Measurements from ENCODE around the gene CEACAM19. TPM values are rescaled to one million over a fixed set of nuclear protein-coding genes. Genes with fewer than 3 reads are reported as not detected.

The CEACAM19 gene
- total and polyA plus RNA-seq, 2 of the 4 experiments (the other 2 are of a cell fraction), result 0.72 to 9.3 TPM

- TF ChIP-seq RCOR1 (IDR thresholded peaks at IDR 0.05; ENCODE audit: insufficient replicate concordance, low read length), result no peak
- TF ChIP-seq MAFK (IDR thresholded peaks at IDR 0.05; ENCODE audit: low read depth, low read length), result peak; percentile 54
Measured at GRCh38 chr19:44653977-44654774, 17.1 kb upstream of the CEACAM19 start (continued).

- Histone ChIP-seq H3K4ac (ENCODE audit: low read depth, low read length) (peak overlapping the region; percentile 65), H3K9me1 (ENCODE audit: insufficient read depth, low read length) (peaks cover 12% of the 10 kb centered on the region), H2BK15ac (ENCODE audit: low read depth, low read length) (no peak overlapping the region; the same call in 2 of the 3 replicates), H3K27me3 (ENCODE audit: control insufficient read depth, insufficient read depth, low read length) (no peaks in the 10 kb centered on the region), H3K18ac (ENCODE audit: low read depth, low read length) (no peak overlapping the region), H3K27ac (ENCODE audit: insufficient read depth, low read length) (peak overlapping the region; percentile 0; the same call in 1 of the 2 replicates), H3K4me1 (ENCODE audit: control insufficient read depth, insufficient read depth, low read length) (peaks cover 3% of the 10 kb centered on the region; the same call in 1 of the 2 replicates), H2AK5ac (ENCODE audit: low read depth, low read length) (peak overlapping the region; percentile 46), H2AFZ (replicated peaks; ENCODE audit: low read length, poor library complexity) (peak overlapping the region; percentile 53), H2BK120ac (ENCODE audit: low read depth, low read length) (peak overlapping the region; percentile 64), H2BK5ac (ENCODE audit: low read depth, low read length, poor library complexity, severe bottlenecking) (no peak overlapping the region), H3K36me3 (ENCODE audit: control insufficient read depth, insufficient read depth, low read length) (peaks cover 64% of the 10 kb centered on the region), H3K23ac (ENCODE audit: low read depth, low read length) (no peak overlapping the region), H3K4me2 (ENCODE audit: low read depth, low read length) (no peak overlapping the region), H4K5ac (ENCODE audit: low read depth, low read length) (no peak overlapping the region), H4K20me1 (ENCODE audit: insufficient read depth, low read length) (peaks cover 13% of the 10 kb centered on the region; the same call in 1 of the 2 replicates), H3K79me1 (ENCODE audit: low read depth in 1 of 2, low read length in 2 of 2) (peaks cover 36 to 85% of the 10 kb centered on the region in 2 experiments), H3K56ac (ENCODE audit: extremely low read depth, insufficient read depth, low read length) (no peak overlapping the region), H4K8ac (ENCODE audit: low read depth in 2 of 2, low read length in 2 of 2) (peak overlapping the region in 1 of 2 experiments; percentile 91; a peak in 1 of 4 replicates), H3K14ac (replicated peaks; ENCODE audit: low read depth, low read length) (peak overlapping the region; percentile 29; the same call in 1 of the 2 replicates), H3K4me3 (ENCODE audit: insufficient read depth, low read depth, low read length) (no peak overlapping the region), H2AK9ac (replicated peaks; ENCODE audit: low read depth, low read length, poor library complexity) (peak overlapping the region; percentile 11), H3K9me3 (ENCODE audit: control insufficient read depth, insufficient read depth, low read length) (no peaks in the 10 kb centered on the region), H4K91ac (ENCODE audit: insufficient read depth, low read depth, low read length) (peak overlapping the region; percentile 49), H3K9ac (ENCODE audit: low read depth, low read length) (no peak overlapping the region), H2BK20ac (ENCODE audit: low read depth, low read length) (peak overlapping the region; percentile 86; the same call in 1 of the 2 replicates)
- ChIA-PET CTCF (interaction anchor here (0.6 to 1.4 kb wide), 4 partner anchors 10 to 93 kb away, joined by 3 to 7 read pairs (median 4); no protein-coding TSS in a partner anchor), POLR2A (ENCODE audit: unreplicated experiment) (interaction anchor here (0.6 kb wide), 1 partner anchor 187 kb away, joined by 6 read pairs; no protein-coding TSS in a partner anchor)
- dilution Hi-C loops (cut with HindIII; ENCODE audit: low sequenced_read_pairs, unreplicated experiment), result no loop called here
- TF ChIP-seq SMC3 (IDR thresholded peaks at IDR 0.05; ENCODE audit: low read depth, low read length) (peak; percentile 88), USF2 (IDR thresholded peaks at IDR 0.05; ENCODE audit: low read depth, low read length) (peak; percentile 81), RCOR1 (IDR thresholded peaks at IDR 0.05; ENCODE audit: insufficient replicate concordance, low read length) (no peak), RAD21 (IDR thresholded peaks at IDR 0.05; ENCODE audit: low read length) (peak; percentile 75), MAZ (IDR thresholded peaks at IDR 0.05; ENCODE audit: borderline replicate concordance, low read depth, low read length) (peak; percentile 73; the same call in 1 of the 2 replicates), CTCF (conservative IDR thresholded peaks at IDR 0.05; ENCODE audit: low read depth, low read length) (peak; percentile 82)
- no TSS peak for BruUV-seq (replicated peaks)
- peak; percentile 68 for DNase-seq
- peak; percentile 73 for ATAC-seq (ENCODE audit: low read depth)
- WGBS, 2 experiments (ENCODE audit: extremely low coverage in 2 of 2, insufficient read length in 1 of 2), result 52% methylated on average over 7 of the region's 25 CpGs; no CpG with 5 or more reads in 1 of the 2 experiments
- intact Hi-C loops (cut with micrococcal nuclease), result loop anchor here (1.0 kb wide), 2 partner anchors 69 to 86 kb away; no protein-coding TSS in a partner anchor
- in situ Hi-C loops (cut with MboI; ENCODE audit: low sequenced_read_pairs), result loop anchor here (5.0 kb wide), 1 partner anchor 85 kb away; no protein-coding TSS in a partner anchor
Measured at GRCh38 chr19:44657211-44657921, 13.9 kb upstream of the CEACAM19 start.

Data from IMR-90 (cell line).